ENCODE measurements around the gene IMPDH2. TPM values are rescaled to one million over a fixed set of nuclear protein-coding genes. Genes with fewer than 3 reads are reported as not detected.

Gene IMPDH2
- total and polyA plus RNA-seq, 10 of the 15 experiments (the other 5 are each of a cell fraction or from before 2014, with no cell fraction given): 190 to 424 (median 345) TPM

- FAIRE-seq (no peak), DNase-seq (ENCODE audit: low read depth, low spot score) (no peak), ATAC-seq (no peak)
- Histone ChIP-seq H3K27ac (ENCODE audit: control insufficient read depth, insufficient read depth) (no peak overlapping the region), H3K4me2 (ENCODE audit: control insufficient read depth, insufficient read depth) (no peak overlapping the region), H3K79me2 (ENCODE audit: control insufficient read depth, insufficient read depth, low read length) (peaks cover 28% of the 10 kb centered on the region), H2AFZ (ENCODE audit: control insufficient read depth, low read depth, low read length) (no peak overlapping the region), H3K9me3 (replicated peaks; ENCODE audit: control insufficient read depth, insufficient read depth, low read length) (no peaks in the 10 kb centered on the region), H3K4me1 (ENCODE audit: control insufficient read depth, insufficient read depth, low read length) (peaks cover 5% of the 10 kb centered on the region), H3K36me3 (ENCODE audit: control insufficient read depth in 2 of 2, insufficient read depth in 2 of 2, low read length in 1 of 2) (peaks cover 32 to 38% of the 10 kb centered on the region in 2 experiments), H4K20me1 (ENCODE audit: control insufficient read depth, insufficient read depth) (no peaks in the 10 kb centered on the region), H3K27me3 (replicated peaks in 1 of 2; ENCODE audit: control insufficient read depth in 2 of 2, insufficient read depth in 2 of 2, low read length in 1 of 2) (no peaks in the 10 kb centered on the region), H3K9ac (ENCODE audit: control insufficient read depth, insufficient read depth, low read length) (no peak overlapping the region), H3K4me3 (no peak overlapping the region)
- RAD21 ChIA-PET (ENCODE audit: unreplicated experiment): no interaction called here
- in situ Hi-C loops (cut with MboI): no loop called here
- SMC1A ChIA-PET (ENCODE audit: uncharacterized antibody, unreplicated experiment): no interaction called here
- WGBS (ENCODE audit: insufficient coverage, insufficient replicate concordance, low lambda C conversion rate, missing lambda C conversion rate): 91% methylated on average over 6 of the region's 6 CpGs
- intact Hi-C loops (cut with micrococcal nuclease; ENCODE audit: unreplicated experiment): no loop called here
- POLR2A ChIA-PET: interaction anchor here (1.4 kb wide), 1 partner anchor 23 kb away, joined by 3 read pairs; the partner anchor contains the start of gene WDR6
- TF ChIP-seq, protein P1, sequence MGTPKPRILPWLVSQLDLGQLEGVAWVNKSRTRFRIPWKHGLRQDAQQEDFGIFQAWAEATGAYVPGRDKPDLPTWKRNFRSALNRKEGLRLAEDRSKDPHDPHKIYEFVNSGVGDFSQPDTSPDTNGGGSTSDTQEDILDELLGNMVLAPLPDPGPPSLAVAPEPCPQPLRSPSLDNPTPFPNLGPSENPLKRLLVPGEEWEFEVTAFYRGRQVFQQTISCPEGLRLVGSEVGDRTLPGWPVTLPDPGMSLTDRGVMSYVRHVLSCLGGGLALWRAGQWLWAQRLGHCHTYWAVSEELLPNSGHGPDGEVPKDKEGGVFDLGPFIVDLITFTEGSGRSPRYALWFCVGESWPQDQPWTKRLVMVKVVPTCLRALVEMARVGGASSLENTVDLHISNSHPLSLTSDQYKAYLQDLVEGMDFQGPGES (IDR thresholded peaks at IDR 0.05): no peak
- TF ChIP-seq ASH2L (IDR thresholded peaks at IDR 0.05; ENCODE audit: borderline replicate concordance, low read depth) (no peak), NFYA (IDR thresholded peaks at IDR 0.05; ENCODE audit: borderline replicate concordance, low read depth, low read length) (no peak), MYB (IDR thresholded peaks at IDR 0.05; ENCODE audit: borderline replicate concordance, low read depth, low read length) (no peak), SP1 (IDR thresholded peaks at IDR 0.05; ENCODE audit: low read depth, low read length) (no peak)
- CTCF ChIA-PET: no interaction called here
- no TSS peak for BruUV-seq (replicated peaks)
Measured at GRCh38 chr3:49030321-49030720, 1.1 kb upstream of the IMPDH2 start.

- ATAC-seq (no peak), DNase-seq (ENCODE audit: low read depth, low spot score) (no peak), FAIRE-seq (no peak)
- no peak overlapping the region for H3K4me3 ChIP-seq
- intact Hi-C loops (cut with micrococcal nuclease; ENCODE audit: unreplicated experiment): loop anchor here (2.0 to 10.0 kb wide), 3 partner anchors 65 to 645 kb away; partner anchors contain the start of genes APEH, QRICH1 and USP4
- no peaks in the 10 kb centered on the region for H4K20me1 ChIP-seq (ENCODE audit: control insufficient read depth, insufficient read depth)
- no peaks in the 10 kb centered on the region for H3K27me3 ChIP-seq (replicated peaks in 1 of 2; ENCODE audit: control insufficient read depth in 2 of 2, insufficient read depth in 2 of 2, low read length in 1 of 2)
- SMC1A ChIA-PET (ENCODE audit: uncharacterized antibody, unreplicated experiment): interaction anchor here (0.7 to 1.5 kb wide), 9 partner anchors 10 to 420 kb away, joined by 3 to 6 read pairs (median 4); partner anchors contain the start of gene WDR6
- CTCF ChIA-PET: interaction anchor here (0.6 to 2.3 kb wide), 12 partner anchors 9 to 458 kb away, joined by 3 to 45 read pairs (median 4); partner anchors contain the start of genes P4HTM and WDR6
- H3K4me2 ChIP-seq (ENCODE audit: control insufficient read depth, insufficient read depth): peak overlapping the region; percentile 65
- no TSS peak for BruUV-seq (replicated peaks)
- H3K9me3 ChIP-seq (replicated peaks; ENCODE audit: control insufficient read depth, insufficient read depth, low read length): no peaks in the 10 kb centered on the region
- peaks cover 13% of the 10 kb centered on the region for H3K4me1 ChIP-seq (ENCODE audit: control insufficient read depth, insufficient read depth, low read length)
- peak overlapping the region; percentile 76; the same call in 1 of the 2 replicates for H3K27ac ChIP-seq (ENCODE audit: control insufficient read depth, insufficient read depth)
- peaks cover 29% of the 10 kb centered on the region for H3K79me2 ChIP-seq (ENCODE audit: control insufficient read depth, insufficient read depth, low read length)
- POLR2A ChIA-PET: interaction anchor here (0.6 to 2.3 kb wide), 8 partner anchors 10 to 776 kb away, joined by 3 to 27 read pairs (median 8); partner anchors contain the start of genes DALRD3, P4HTM, QRICH1 and WDR6
- TF ChIP-seq SMC3 (IDR thresholded peaks at IDR 0.05; ENCODE audit: borderline replicate concordance, low read length) (no peak), MEF2B (IDR thresholded peaks at IDR 0.05; ENCODE audit: partially characterized antibody, poor library complexity, severe bottlenecking) (no peak), TBL1XR1 (IDR thresholded peaks at IDR 0.05; ENCODE audit: low read depth, low read length) (0 out of 2 replicates have a peak, but pooled peaks have one; percentile 0), TCF3 (IDR thresholded peaks at IDR 0.05; ENCODE audit: borderline replicate concordance, insufficient read depth, low read depth, low read length) (no peak), EZH2 (IDR thresholded peaks at IDR 0.05; ENCODE audit: borderline replicate concordance, control insufficient read depth, low read depth, low read length) (no peak), NRF1 (conservative IDR thresholded peaks at IDR 0.05; ENCODE audit: low read depth, low read length) (no peak)
- TF ChIP-seq, protein P2, sequence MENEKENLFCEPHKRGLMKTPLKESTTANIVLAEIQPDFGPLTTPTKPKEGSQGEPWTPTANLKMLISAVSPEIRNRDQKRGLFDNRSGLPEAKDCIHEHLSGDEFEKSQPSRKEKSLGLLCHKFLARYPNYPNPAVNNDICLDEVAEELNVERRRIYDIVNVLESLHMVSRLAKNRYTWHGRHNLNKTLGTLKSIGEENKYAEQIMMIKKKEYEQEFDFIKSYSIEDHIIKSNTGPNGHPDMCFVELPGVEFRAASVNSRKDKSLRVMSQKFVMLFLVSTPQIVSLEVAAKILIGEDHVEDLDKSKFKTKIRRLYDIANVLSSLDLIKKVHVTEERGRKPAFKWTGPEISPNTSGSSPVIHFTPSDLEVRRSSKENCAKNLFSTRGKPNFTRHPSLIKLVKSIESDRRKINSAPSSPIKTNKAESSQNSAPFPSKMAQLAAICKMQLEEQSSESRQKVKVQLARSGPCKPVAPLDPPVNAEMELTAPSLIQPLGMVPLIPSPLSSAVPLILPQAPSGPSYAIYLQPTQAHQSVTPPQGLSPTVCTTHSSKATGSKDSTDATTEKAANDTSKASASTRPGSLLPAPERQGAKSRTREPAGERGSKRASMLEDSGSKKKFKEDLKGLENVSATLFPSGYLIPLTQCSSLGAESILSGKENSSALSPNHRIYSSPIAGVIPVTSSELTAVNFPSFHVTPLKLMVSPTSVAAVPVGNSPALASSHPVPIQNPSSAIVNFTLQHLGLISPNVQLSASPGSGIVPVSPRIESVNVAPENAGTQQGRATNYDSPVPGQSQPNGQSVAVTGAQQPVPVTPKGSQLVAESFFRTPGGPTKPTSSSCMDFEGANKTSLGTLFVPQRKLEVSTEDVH (IDR thresholded peaks at IDR 0.05; ENCODE audit: low read depth, partially characterized antibody): peak; percentile 42
- peak overlapping the region; percentile 25 for H2AFZ ChIP-seq (ENCODE audit: control insufficient read depth, low read depth, low read length)
- H3K36me3 ChIP-seq (ENCODE audit: control insufficient read depth in 2 of 2, insufficient read depth in 2 of 2, low read length in 1 of 2): peaks cover 36 to 42% of the 10 kb centered on the region in 2 experiments
- under 1% methylated on average over 7 of the region's 7 CpGs for WGBS (ENCODE audit: insufficient coverage, insufficient replicate concordance, low lambda C conversion rate, missing lambda C conversion rate)
- RAD21 ChIA-PET (ENCODE audit: unreplicated experiment): interaction anchor here (0.7 to 2.3 kb wide), 6 partner anchors 22 to 313 kb away, joined by 3 to 32 read pairs (median 5); partner anchors contain the start of genes P4HTM, QRICH1 and WDR6
- no peak overlapping the region; the same call in 1 of the 2 replicates for H3K9ac ChIP-seq (ENCODE audit: control insufficient read depth, insufficient read depth, low read length)
- in situ Hi-C loops (cut with MboI): no loop called here
Measured at GRCh38 chr3:49029563-49029884, 326 bp upstream of the IMPDH2 start.

Measured in GM12878 (cell line).